ENCODE results near the gene KBTBD4. TPM values are rescaled to one million over a fixed set of nuclear protein-coding genes. Genes with fewer than 3 reads are reported as not detected.

The KBTBD4 gene
- total RNA-seq, 1 experiment from 2014 or later = 12.5 TPM

DNA sequence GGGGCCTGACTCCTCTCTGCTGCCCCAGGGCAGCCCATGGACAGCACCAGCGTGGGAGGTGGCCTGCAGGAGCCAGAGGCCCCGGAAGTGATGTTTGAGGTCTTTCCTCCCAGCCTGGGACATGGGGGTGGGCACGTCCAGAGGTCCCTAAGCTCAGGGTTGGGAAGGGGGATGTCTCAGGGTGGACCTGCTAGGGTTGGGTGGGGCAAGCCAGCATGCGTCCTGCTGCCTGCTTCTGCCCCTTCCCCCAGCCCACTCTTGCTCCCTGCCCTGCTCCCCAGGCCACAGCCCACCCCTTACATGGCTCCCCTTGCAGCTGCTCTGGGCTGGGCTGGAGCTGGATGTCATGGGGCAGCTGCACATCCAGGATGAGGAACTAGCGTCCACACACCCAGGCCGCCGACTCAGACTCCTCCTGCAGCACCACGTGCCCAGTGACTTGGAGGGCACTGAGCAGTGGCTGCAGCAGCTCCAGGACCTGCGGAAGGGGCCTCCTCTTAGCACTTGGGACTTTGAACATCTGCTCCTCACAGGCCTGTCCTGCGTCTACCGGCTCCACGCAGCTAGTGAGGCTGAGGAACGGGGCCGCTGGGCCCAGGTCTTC lies 9.1 kb upstream of the KBTBD4 start:
- BruUV-seq (replicated peaks) = no TSS peak

DNA sequence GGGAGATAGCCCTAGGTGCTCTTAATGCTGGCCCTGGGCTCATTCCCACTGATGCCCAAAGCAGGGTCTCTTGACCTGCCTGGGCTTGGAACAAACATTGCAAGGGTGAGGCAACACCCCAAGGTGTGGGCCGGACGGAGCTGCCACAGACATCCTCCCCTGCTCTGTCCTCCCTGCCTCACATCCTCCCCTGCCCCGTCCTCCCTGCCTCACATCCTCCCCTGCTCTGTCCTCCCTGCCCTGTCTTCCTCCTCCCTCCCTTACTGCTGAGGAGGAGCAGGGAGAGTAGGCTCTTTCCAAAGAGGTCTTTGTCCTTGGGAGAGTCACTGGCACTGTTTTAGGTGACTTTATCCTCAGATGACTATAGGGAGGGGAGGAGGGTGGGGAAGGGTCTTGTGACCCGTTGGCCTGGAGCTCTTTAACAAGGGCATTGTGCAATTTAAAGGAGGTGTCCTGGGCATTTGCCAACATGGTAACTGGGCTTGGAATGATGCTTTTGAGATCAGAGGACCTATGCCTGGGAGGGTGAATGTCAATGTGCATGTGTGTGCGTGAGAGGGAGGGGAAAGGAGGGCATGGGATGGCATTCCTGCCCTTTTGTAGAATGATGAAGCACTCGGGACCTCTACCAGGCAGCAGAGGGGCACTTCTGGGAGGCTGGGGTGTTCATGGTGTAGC lies 8.4 kb upstream of the KBTBD4 start:
- no peaks in the 10 kb centered on the region for H3K9me3 ChIP-seq
- H3K36me3 ChIP-seq (ENCODE audit: control insufficient read depth, insufficient read depth, low read length) = peaks cover 1% of the 10 kb centered on the region; the same call in 1 of the 2 replicates
- no peaks in the 10 kb centered on the region for H3K4me1 ChIP-seq
- intact Hi-C loops (cut with micrococcal nuclease; ENCODE audit: unreplicated experiment) = no loop called here
- no peaks in the 10 kb centered on the region for H3K27me3 ChIP-seq (replicated peaks; ENCODE audit: control insufficient read depth, insufficient read depth, low read length)
- no peaks in the 10 kb centered on the region for H3K4me1 Mint-ChIP-seq (ENCODE audit: low read depth, unreplicated experiment)
- DNase-seq = no peak
- no peak overlapping the region for H3K4me3 ChIP-seq (ENCODE audit: low read depth, low read length)
- BruUV-seq (replicated peaks) = no TSS peak
- no peaks in the 10 kb centered on the region for H3K9me3 Mint-ChIP-seq (ENCODE audit: unreplicated experiment)
- TF ChIP-seq, protein P1, sequence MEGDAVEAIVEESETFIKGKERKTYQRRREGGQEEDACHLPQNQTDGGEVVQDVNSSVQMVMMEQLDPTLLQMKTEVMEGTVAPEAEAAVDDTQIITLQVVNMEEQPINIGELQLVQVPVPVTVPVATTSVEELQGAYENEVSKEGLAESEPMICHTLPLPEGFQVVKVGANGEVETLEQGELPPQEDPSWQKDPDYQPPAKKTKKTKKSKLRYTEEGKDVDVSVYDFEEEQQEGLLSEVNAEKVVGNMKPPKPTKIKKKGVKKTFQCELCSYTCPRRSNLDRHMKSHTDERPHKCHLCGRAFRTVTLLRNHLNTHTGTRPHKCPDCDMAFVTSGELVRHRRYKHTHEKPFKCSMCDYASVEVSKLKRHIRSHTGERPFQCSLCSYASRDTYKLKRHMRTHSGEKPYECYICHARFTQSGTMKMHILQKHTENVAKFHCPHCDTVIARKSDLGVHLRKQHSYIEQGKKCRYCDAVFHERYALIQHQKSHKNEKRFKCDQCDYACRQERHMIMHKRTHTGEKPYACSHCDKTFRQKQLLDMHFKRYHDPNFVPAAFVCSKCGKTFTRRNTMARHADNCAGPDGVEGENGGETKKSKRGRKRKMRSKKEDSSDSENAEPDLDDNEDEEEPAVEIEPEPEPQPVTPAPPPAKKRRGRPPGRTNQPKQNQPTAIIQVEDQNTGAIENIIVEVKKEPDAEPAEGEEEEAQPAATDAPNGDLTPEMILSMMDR (IDR thresholded peaks at IDR 0.05; ENCODE audit: insufficient read depth in 1 of 2, low read depth in 1 of 2, low read length in 1 of 2, severe bottlenecking in 1 of 2, unreplicated experiment in 1 of 2) = no peak
- POLR2A ChIA-PET = no interaction called here
- no peaks in the 10 kb centered on the region for H3K27me3 Mint-ChIP-seq (ENCODE audit: insufficient read depth, unreplicated experiment)
- CTCF ChIA-PET = no interaction called here
- H3K4me3 Mint-ChIP-seq (ENCODE audit: unreplicated experiment) = no peak overlapping the region
- H3K36me3 Mint-ChIP-seq (ENCODE audit: insufficient read depth, unreplicated experiment) = peaks cover 27% of the 10 kb centered on the region
- no peak overlapping the region for H3K27ac Mint-ChIP-seq (ENCODE audit: unreplicated experiment)

More for the DNA sequence above, 9.1 kb upstream of the KBTBD4 start:
- no peak for DNase-seq
- peaks cover 21% of the 10 kb centered on the region for H3K36me3 Mint-ChIP-seq (ENCODE audit: insufficient read depth, unreplicated experiment)
- H3K27me3 ChIP-seq (replicated peaks; ENCODE audit: control insufficient read depth, insufficient read depth, low read length) = no peaks in the 10 kb centered on the region
- intact Hi-C loops (cut with micrococcal nuclease; ENCODE audit: unreplicated experiment) = no loop called here
- no peaks in the 10 kb centered on the region for H3K4me1 ChIP-seq
- no peaks in the 10 kb centered on the region for H3K9me3 Mint-ChIP-seq (ENCODE audit: unreplicated experiment)
- ChIA-PET POLR2A (interaction anchor here (0.6 kb wide), 1 partner anchor 172 kb away, joined by 6 read pairs; no protein-coding TSS in a partner anchor), CTCF (no interaction called here)
- no peak overlapping the region for H3K4me3 Mint-ChIP-seq (ENCODE audit: unreplicated experiment)
- no peaks in the 10 kb centered on the region for H3K27me3 Mint-ChIP-seq (ENCODE audit: insufficient read depth, unreplicated experiment)
- no peak overlapping the region for H3K27ac Mint-ChIP-seq (ENCODE audit: unreplicated experiment)
- no peaks in the 10 kb centered on the region for H3K9me3 ChIP-seq
- H3K4me1 Mint-ChIP-seq (ENCODE audit: low read depth, unreplicated experiment) = no peaks in the 10 kb centered on the region
- TF ChIP-seq, protein P1 (IDR thresholded peaks at IDR 0.05; ENCODE audit: insufficient read depth in 1 of 2, low read depth in 1 of 2, low read length in 1 of 2, severe bottlenecking in 1 of 2, unreplicated experiment in 1 of 2) = no peak
- H3K4me3 ChIP-seq (ENCODE audit: low read depth, low read length) = no peak overlapping the region
- no peaks in the 10 kb centered on the region; the same call in 1 of the 2 replicates for H3K36me3 ChIP-seq (ENCODE audit: control insufficient read depth, insufficient read depth, low read length)

DNA sequence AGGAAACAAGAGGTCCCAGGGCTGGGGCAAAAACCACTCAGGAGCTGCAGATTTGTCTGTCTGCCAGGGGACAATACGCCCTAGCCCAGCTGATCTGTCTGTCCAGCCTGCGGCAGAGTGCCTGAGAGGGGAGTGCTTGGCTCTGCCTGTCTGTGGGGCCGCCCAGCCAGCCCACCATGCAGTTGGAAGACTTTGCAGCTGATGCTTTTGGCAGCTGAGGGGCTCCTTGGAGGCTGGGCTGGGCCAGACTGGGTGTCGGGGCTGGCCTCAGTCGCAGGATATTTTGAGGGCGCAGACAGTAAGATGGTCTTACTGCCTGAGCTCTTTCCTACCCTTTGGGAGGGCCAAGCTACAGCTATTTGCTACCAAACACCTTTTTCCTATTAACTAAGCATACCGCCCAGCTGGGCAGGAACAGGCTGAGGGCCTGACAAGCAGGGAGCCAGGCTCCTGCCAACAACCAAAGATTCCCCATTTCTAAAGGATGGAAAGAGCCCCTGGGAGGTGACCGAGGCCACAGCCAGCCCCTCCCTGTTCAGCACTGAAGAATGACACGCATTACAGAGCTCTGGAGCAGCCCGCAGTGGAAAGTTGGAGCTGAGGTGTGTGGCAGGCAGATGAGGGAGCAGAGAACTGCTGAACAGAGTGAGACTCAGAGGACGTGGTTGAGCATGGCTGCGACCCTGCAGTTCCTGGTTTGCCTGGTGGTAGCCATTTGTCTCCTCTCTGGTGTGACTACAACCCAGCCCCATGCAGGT lies 7.5 kb upstream of the KBTBD4 start, which contains the start of gene FAM180B:
FAM180B (plus strand) TSS at position 581 of the 758 bp plus-strand sequence; CDS start at position 672, 91 bp downstream.
- no peaks in the 10 kb centered on the region for H3K4me1 Mint-ChIP-seq (ENCODE audit: low read depth, unreplicated experiment)
- ChIA-PET CTCF (interaction anchor here (0.6 kb wide), 1 partner anchor 20 kb away, joined by 5 read pairs; no protein-coding TSS in a partner anchor), POLR2A (no interaction called here)
- TF ChIP-seq, protein P1 (IDR thresholded peaks at IDR 0.05; ENCODE audit: insufficient read depth in 1 of 2, low read depth in 1 of 2, low read length in 1 of 2, severe bottlenecking in 1 of 2, unreplicated experiment in 1 of 2) = no peak
- H3K36me3 Mint-ChIP-seq (ENCODE audit: insufficient read depth, unreplicated experiment) = peaks cover 36% of the 10 kb centered on the region
- Histone ChIP-seq H3K27me3 (replicated peaks; ENCODE audit: control insufficient read depth, insufficient read depth, low read length) (no peaks in the 10 kb centered on the region), H3K4me1 (no peaks in the 10 kb centered on the region), H3K9me3 (no peaks in the 10 kb centered on the region), H3K4me3 (ENCODE audit: low read depth, low read length) (no peak within 1 kb of the TSS), H3K36me3 (ENCODE audit: control insufficient read depth, insufficient read depth, low read length) (peaks cover 1% of the 10 kb centered on the region; the same call in 1 of the 2 replicates)
- no peaks in the 10 kb centered on the region for H3K9me3 Mint-ChIP-seq (ENCODE audit: unreplicated experiment)
- H3K27me3 Mint-ChIP-seq (ENCODE audit: insufficient read depth, unreplicated experiment) = no peaks in the 10 kb centered on the region
- no peak for DNase-seq
- H3K27ac Mint-ChIP-seq (ENCODE audit: unreplicated experiment) = no peak within 1 kb of the TSS
- intact Hi-C loops (cut with micrococcal nuclease; ENCODE audit: unreplicated experiment) = no loop called here
- H3K4me3 Mint-ChIP-seq (ENCODE audit: unreplicated experiment) = no peak within 1 kb of the TSS
- no TSS peak for BruUV-seq (replicated peaks)

Data from Caco-2 (cell line).